Caco-2 (cell line): ENCODE results near the gene MTIF2. TPM values are rescaled to one million over a fixed set of nuclear protein-coding genes. Genes with fewer than 3 reads are reported as not detected.

Experiments used
- BruUV-seq: library from RNA; stranded (reverse); fragments of 400-500 nt; replicated peaks from 2 replicates; lab custom pipeline; 2021; lab: Mats Ljungman, UMichigan
- CTCF ChIA-PET: fragments of 300-600 bp; sonication (Branson Sonifier 250); formaldehyde crosslinking; loops from one replicate; lab custom pipeline; 2022; ENCODE audit warnings: antibody characterized with exemption; lab: Charles Lee
- POLR2A ChIA-PET: fragments of 300-600 bp; sonication (Branson Sonifier 250); formaldehyde crosslinking; loops from one replicate; lab custom pipeline; 2022; ENCODE audit warnings: antibody characterized with exemption; lab: Charles Lee
- DNase-seq, 2 experiments: peaks; one replicate each; pipeline versions ENCODE4 v3.0.0 to v3.0.0-alpha.2; 2020 to 2022
- H3K27me3 ChIP-seq: replicated peaks from 2 replicates; pipeline ENCODE4 v1.6.0; 2011; ENCODE audit warnings: low read length; ENCODE audit not compliant: control insufficient read depth, insufficient read depth
- H3K36me3 ChIP-seq: 2 replicates; pipeline ENCODE4 v1.5.1; 2011; ENCODE audit warnings: low read length; ENCODE audit not compliant: control insufficient read depth, insufficient read depth
- H3K4me1 ChIP-seq: fragments of 250-450 bp; sonication (Bioruptor Pico); 2 replicates; pipeline ENCODE4 v1.5.1; 2020; ENCODE audit warnings: mild to moderate bottlenecking
- H3K4me3 ChIP-seq: 2 replicates; pipeline ENCODE4 v1.5.1; 2011; ENCODE audit warnings: low read depth, mild to moderate bottlenecking, control low read depth, low read length
- H3K9me3 ChIP-seq: fragments of 250-450 bp; sonication (Bioruptor Pico); 2 replicates; pipeline ENCODE4 v1.5.1; 2020; ENCODE audit warnings: mild to moderate bottlenecking, moderate library complexity
- H3K27ac Mint-ChIP-seq: one replicate; pipeline ENCODE4 v1.8.0; 2022; ENCODE audit warnings: mixed read lengths; ENCODE audit not compliant: unreplicated experiment
- H3K27me3 Mint-ChIP-seq: one replicate; pipeline ENCODE4 v1.8.0; 2022; ENCODE audit warnings: mixed read lengths; ENCODE audit not compliant: insufficient read depth, unreplicated experiment
- H3K36me3 Mint-ChIP-seq: one replicate; pipeline ENCODE4 v1.8.0; 2022; ENCODE audit warnings: mild to moderate bottlenecking, mixed read lengths; ENCODE audit not compliant: insufficient read depth, unreplicated experiment
- H3K4me1 Mint-ChIP-seq: one replicate; pipeline ENCODE4 v1.8.0; 2022; ENCODE audit warnings: low read depth, mixed read lengths; ENCODE audit not compliant: unreplicated experiment
- H3K4me3 Mint-ChIP-seq: one replicate; pipeline ENCODE4 v1.8.0; 2022; ENCODE audit warnings: mild to moderate bottlenecking, moderate library complexity, mixed read lengths; ENCODE audit not compliant: unreplicated experiment
- H3K9me3 Mint-ChIP-seq: one replicate; pipeline ENCODE4 v1.8.0; 2022; ENCODE audit warnings: mixed read lengths; ENCODE audit not compliant: unreplicated experiment
- intact Hi-C: fragments of 100-400 bp; cut with micrococcal nuclease; formaldehyde crosslinking; loops from one replicate; pipeline ENCODE4 v1.10.0; 2022; ENCODE audit not compliant: unreplicated experiment
- total RNA-seq: library from RNA; stranded (reverse); gene quantifications from 2 replicates; pipeline ENCODE4 v1.2.3, GENCODE V29; 2022
- TF ChIP-seq, protein P1 (sequence below), 2 experiments: fragments of 200-600 bp in 1 of 2; IDR thresholded peaks; 1 replicate in 1 of 2; 2 replicates in 1 of 2; pipeline versions ENCODE4 v1.5.1 to v1.8.0; 2011 to 2022; ENCODE audit warnings: antibody characterized with exemption in 1 of 2, control low read depth in 1 of 2, inconsistent platforms in 1 of 2, low read depth in 1 of 2, low read length in 1 of 2, mild to moderate bottlenecking in 1 of 2, moderate library complexity in 1 of 2; ENCODE audit not compliant: insufficient read depth in 1 of 2, severe bottlenecking in 1 of 2, unreplicated experiment in 1 of 2

MTIF2 gene
- total RNA-seq, 1 experiment from 2014 or later, result 42.7 TPM

- peaks cover 7% of the 10 kb centered on the region; the same call in 1 of the 2 replicates for H3K36me3 ChIP-seq
- Mint-ChIP-seq H3K27me3 (no peaks in the 10 kb centered on the region), H3K27ac (peak overlapping the region; percentile 94), H3K9me3 (no peaks in the 10 kb centered on the region), H3K36me3 (peaks cover 68% of the 10 kb centered on the region), H3K4me3 (peak overlapping the region; percentile 85), H3K4me1 (peaks cover 27% of the 10 kb centered on the region)
- H3K4me3 ChIP-seq, result peak overlapping the region; percentile 96
- ChIA-PET CTCF (no interaction called here), POLR2A (no interaction called here)
- TF ChIP-seq, protein P1, sequence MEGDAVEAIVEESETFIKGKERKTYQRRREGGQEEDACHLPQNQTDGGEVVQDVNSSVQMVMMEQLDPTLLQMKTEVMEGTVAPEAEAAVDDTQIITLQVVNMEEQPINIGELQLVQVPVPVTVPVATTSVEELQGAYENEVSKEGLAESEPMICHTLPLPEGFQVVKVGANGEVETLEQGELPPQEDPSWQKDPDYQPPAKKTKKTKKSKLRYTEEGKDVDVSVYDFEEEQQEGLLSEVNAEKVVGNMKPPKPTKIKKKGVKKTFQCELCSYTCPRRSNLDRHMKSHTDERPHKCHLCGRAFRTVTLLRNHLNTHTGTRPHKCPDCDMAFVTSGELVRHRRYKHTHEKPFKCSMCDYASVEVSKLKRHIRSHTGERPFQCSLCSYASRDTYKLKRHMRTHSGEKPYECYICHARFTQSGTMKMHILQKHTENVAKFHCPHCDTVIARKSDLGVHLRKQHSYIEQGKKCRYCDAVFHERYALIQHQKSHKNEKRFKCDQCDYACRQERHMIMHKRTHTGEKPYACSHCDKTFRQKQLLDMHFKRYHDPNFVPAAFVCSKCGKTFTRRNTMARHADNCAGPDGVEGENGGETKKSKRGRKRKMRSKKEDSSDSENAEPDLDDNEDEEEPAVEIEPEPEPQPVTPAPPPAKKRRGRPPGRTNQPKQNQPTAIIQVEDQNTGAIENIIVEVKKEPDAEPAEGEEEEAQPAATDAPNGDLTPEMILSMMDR (IDR thresholded peaks at IDR 0.05; ENCODE audit: insufficient read depth in 1 of 2, low read depth in 1 of 2, low read length in 1 of 2, severe bottlenecking in 1 of 2, unreplicated experiment in 1 of 2), result no peak
- peaks cover 30% of the 10 kb centered on the region for H3K4me1 ChIP-seq
- DNase-seq, result no peak
- no peaks in the 10 kb centered on the region for H3K9me3 ChIP-seq
- intact Hi-C loops, result loop anchor here (2.0 to 10.0 kb wide), 4 partner anchors 49 to 384 kb away; partner anchors contain the start of genes PPP4R3B and RTN4
- H3K27me3 ChIP-seq, result no peaks in the 10 kb centered on the region
- no TSS peak for BruUV-seq
These were observed 35.4 kb downstream of the MTIF2 start for GRCh38 chr2:55233658-55233940.

DNA sequence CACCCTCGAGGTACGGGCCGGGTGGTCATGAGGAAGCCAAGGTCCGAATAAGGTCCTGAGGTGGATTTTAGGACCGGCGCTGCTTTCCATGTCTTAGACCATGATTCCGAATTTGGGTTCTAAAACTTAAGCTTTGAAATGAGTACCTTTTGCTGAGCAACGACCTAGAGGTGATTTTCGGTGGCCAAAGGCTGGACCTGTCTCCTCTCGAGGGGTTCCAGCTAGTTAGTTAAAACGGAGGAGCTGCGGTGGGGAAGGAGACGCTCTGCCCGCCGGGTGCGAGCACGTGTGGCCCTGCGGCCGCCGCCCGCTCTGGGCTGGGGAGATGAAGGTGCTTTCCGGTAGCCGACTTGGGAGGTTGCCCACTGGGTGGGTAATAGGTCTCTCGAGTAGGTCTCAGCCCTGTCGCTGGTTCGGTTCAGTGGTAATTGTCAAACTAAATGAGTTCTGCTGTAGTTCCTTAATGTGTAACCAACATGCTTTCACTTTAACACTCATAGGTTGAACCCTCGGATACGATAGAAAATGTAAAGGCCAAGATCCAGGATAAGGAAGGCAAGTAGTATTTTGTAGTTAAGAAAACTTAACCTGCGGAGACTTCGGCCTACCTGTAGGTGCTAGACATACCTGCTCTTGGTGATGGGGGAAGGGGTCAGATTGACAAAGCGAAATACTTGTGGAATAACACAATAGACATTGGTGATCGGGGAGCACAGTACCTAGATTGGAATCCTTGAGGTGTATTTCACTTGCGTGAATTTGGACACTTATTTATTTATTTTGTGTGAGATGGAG lies 36.0 kb downstream of the MTIF2 start:
- DNase-seq, result peak in 1 of 2 experiments; percentile 41
- H3K9me3 Mint-ChIP-seq, result no peaks in the 10 kb centered on the region
- CTCF ChIA-PET, result no interaction called here

More for the DNA sequence above, 36.0 kb downstream of the MTIF2 start:
- Mint-ChIP-seq H3K36me3 (peaks cover 65% of the 10 kb centered on the region), H3K27me3 (no peaks in the 10 kb centered on the region), H3K4me3 (peak overlapping the region; percentile 85), H3K27ac (peak overlapping the region; percentile 94), H3K4me1 (peaks cover 31% of the 10 kb centered on the region)
- intact Hi-C loops, result loop anchor here (1.0 to 10.0 kb wide), 5 partner anchors 36 to 384 kb away; partner anchors contain the start of genes MTIF2, PPP4R3B and RTN4
- POLR2A ChIA-PET, result interaction anchor here (0.7 to 1.3 kb wide), 4 partner anchors 51 to 286 kb away, joined by 3 to 9 read pairs (median 6); partner anchors contain the start of genes CFAP36 and RTN4
- Histone ChIP-seq H3K27me3 (no peaks in the 10 kb centered on the region), H3K36me3 (peaks cover 7% of the 10 kb centered on the region; the same call in 1 of the 2 replicates), H3K9me3 (no peaks in the 10 kb centered on the region), H3K4me1 (peaks cover 35% of the 10 kb centered on the region), H3K4me3 (peak overlapping the region; percentile 96)
- TF ChIP-seq, protein P1 (IDR thresholded peaks at IDR 0.05; ENCODE audit: insufficient read depth in 1 of 2, low read depth in 1 of 2, low read length in 1 of 2, severe bottlenecking in 1 of 2, unreplicated experiment in 1 of 2), result no peak
- BruUV-seq, result TSS peak; percentile 62
